PFSK-1 (cell line): Measurements from ENCODE around the gene PNKP.

ENCODE experiments used
- FOXP2 ChIP-seq: optimal IDR thresholded peaks from 2 replicates; pipeline ENCODE3; 2011; ENCODE audit warnings: borderline replicate concordance, control low read depth, inconsistent platforms; ENCODE audit not compliant: insufficient read depth; ENCODE audit errors: extremely low read length, extremely low read depth
- POLR2AphosphoS5 ChIP-seq: IDR thresholded peaks from 2 replicates; pipeline ENCODE4 v1.6.1; 2012; ENCODE audit warnings: low read depth, mild to moderate bottlenecking, control low read depth, low read length, moderate library complexity
- REST ChIP-seq, 2 experiments: IDR thresholded peaks; 2 replicates each; pipeline versions ENCODE4 v1.6.1 to v1.8.0; 2011 to 2012; ENCODE audit warnings: low read depth in 2 of 2, low read length in 2 of 2, control low read depth in 1 of 2, inconsistent platforms in 1 of 2, mild to moderate bottlenecking in 1 of 2, moderate library complexity in 1 of 2; ENCODE audit not compliant: insufficient read depth in 1 of 2
- SIN3A ChIP-seq: IDR thresholded peaks from 2 replicates; pipeline ENCODE4 v1.6.1; 2012; ENCODE audit warnings: mild to moderate bottlenecking, low read length, moderate library complexity, borderline replicate concordance; ENCODE audit not compliant: insufficient read depth
- TAF1 ChIP-seq: IDR thresholded peaks from 2 replicates; pipeline ENCODE4 v1.6.1; 2012; ENCODE audit warnings: low read length, control low read depth, borderline replicate concordance; ENCODE audit not compliant: insufficient read depth

GRCh38 chr19:49857061-49857837, 10.1 kb downstream of the PNKP start:
- no peak for TF ChIP-seq SIN3A
- no peak for TF ChIP-seq REST (IDR thresholded peaks at IDR 0.05; ENCODE audit: insufficient read depth in 1 of 2, low read depth in 2 of 2, low read length in 2 of 2)
- no peak for TF ChIP-seq FOXP2
- TF ChIP-seq POLR2AphosphoS5: no peak; the same call in 1 of the 2 replicates
- TF ChIP-seq TAF1: no peak
